HUES64 (cell line): ENCODE data around the gene PDE11A.

Experiments
- H3K27ac ChIP-seq: 2 replicates; pipeline ENCODE4 v1.7.0; 2013; ENCODE audit warnings: low read depth, low read length, inconsistent platforms
- H3K27me3 ChIP-seq: 2 replicates; pipeline ENCODE4 v1.6.1; 2013; ENCODE audit warnings: mild to moderate bottlenecking, low read length; ENCODE audit not compliant: insufficient read depth
- H3K36me3 ChIP-seq: 2 replicates; pipeline ENCODE4 v1.6.1; 2013; ENCODE audit warnings: mild to moderate bottlenecking, low read length; ENCODE audit not compliant: insufficient read depth
- H3K4me1 ChIP-seq: 2 replicates; pipeline ENCODE4 v1.6.1; 2013; ENCODE audit warnings: mild to moderate bottlenecking, low read length, moderate library complexity; ENCODE audit not compliant: insufficient read depth
- H3K4me3 ChIP-seq: 2 replicates; pipeline ENCODE4 v1.5.1; 2013; ENCODE audit warnings: mild to moderate bottlenecking, low read length, moderate library complexity
- H3K9ac ChIP-seq: 2 replicates; pipeline ENCODE4 v1.6.1; 2013; ENCODE audit warnings: mild to moderate bottlenecking, low read depth, low read length
- H3K9me3 ChIP-seq: 2 replicates; pipeline ENCODE4 v1.6.1; 2013; ENCODE audit warnings: low read depth, low read length; ENCODE audit not compliant: insufficient read depth
- WGBS: fragments of 150-250, 120-280 bp; methylation state at CpG from one replicate; pipeline ENCODE4 v1.1.7; 2013; ENCODE audit warnings: missing lambda C conversion rate; 5-methylcytosine and 5-hydroxymethylcytosine counted together

PDE11A gene

DNA sequence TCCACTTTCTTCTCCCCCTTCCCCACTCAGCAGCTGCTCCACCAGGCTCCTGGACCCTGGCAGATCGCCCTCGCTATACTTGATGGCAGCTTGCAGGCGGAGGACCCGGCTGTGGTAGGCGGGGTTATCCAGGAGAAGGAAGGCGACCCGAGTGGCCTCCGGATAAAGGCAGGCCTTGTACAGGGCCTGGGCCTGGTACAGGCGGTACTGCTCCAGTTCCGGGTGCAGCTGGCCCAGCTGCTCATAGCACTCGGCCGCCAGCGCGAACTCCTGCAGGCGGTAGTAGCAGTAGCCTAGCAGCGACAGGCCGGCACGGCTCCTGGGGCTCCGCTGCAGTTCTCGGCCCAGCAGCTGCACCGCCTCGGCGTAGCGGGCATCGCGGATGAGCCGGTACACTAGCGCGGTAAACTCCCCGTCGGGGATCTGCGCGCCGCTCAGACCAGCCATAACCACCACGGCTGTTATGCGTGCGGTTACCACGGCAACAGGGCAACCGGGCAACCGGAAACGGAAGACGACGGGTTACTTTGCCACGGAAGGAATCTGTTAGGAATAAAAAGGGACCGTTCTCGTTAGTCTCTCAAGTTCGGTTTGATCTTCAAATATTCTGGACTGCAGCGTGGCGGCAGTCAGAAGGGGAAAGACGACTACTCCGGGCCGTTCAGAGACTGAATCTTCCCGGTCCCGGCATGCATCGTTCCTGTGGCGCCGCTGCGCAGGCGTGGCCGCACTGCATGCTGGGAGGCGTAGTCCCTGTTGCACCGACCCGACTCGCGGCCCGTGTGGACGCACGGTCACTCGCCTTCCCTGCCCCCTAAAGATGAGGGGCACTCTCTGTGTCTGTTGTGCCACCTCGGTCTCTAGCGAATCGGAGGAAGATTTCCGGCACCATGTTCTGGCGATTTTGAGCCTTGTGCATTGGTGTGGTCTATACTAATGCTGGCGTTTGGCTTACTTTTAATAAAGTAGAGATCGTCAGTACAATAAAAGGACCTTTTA lies 454.0 kb downstream of the PDE11A start:
- no peaks in the 10 kb centered on the region for H3K27me3 ChIP-seq
- H3K4me1 ChIP-seq: peaks cover 4% of the 10 kb centered on the region; the same call in 1 of the 2 replicates
- peak overlapping the region; percentile 97 for H3K27ac ChIP-seq
- peak overlapping the region; percentile 98 for H3K9ac ChIP-seq
- no peaks in the 10 kb centered on the region for H3K9me3 ChIP-seq
- WGBS: 4% methylated on average over 76 of the region's 76 CpGs
- H3K4me3 ChIP-seq: peak overlapping the region; percentile 98
- no peaks in the 10 kb centered on the region for H3K36me3 ChIP-seq

DNA sequence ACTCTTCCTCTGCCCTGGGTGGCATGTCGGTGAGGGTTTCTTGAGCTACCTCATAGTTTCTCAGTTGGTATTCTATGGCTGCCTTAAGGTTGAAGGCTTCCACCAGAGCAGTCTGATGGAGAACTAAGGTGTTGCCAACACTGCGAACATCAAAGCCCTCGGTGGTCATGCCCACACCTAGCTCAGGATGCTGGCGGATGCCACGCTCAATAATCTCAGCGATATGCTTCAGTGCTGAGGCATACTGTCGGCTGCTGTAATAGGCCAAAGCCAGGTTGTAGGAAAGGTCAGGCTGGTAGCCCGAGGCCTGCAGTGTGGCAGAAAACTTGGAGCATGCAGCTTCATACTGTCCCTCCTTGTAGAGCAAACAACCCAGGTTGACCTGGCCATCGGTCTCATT lies 454.7 kb downstream of the PDE11A start:
- Histone ChIP-seq H3K4me1 (peaks cover 5% of the 10 kb centered on the region; the same call in 1 of the 2 replicates), H3K27ac (no peak overlapping the region), H3K4me3 (peak overlapping the region; percentile 98), H3K9me3 (no peaks in the 10 kb centered on the region), H3K27me3 (no peaks in the 10 kb centered on the region), H3K36me3 (no peaks in the 10 kb centered on the region), H3K9ac (peak overlapping the region; percentile 98)
- WGBS: 87% methylated on average over 9 of the region's 9 CpGs

GRCh38 chr2:177616731-177617130 lies 455.8 kb downstream of the PDE11A start:
- Histone ChIP-seq H3K36me3 (no peaks in the 10 kb centered on the region), H3K4me1 (peaks cover 8% of the 10 kb centered on the region)
- WGBS: 91% methylated on average over 3 of the region's 3 CpGs

DNA sequence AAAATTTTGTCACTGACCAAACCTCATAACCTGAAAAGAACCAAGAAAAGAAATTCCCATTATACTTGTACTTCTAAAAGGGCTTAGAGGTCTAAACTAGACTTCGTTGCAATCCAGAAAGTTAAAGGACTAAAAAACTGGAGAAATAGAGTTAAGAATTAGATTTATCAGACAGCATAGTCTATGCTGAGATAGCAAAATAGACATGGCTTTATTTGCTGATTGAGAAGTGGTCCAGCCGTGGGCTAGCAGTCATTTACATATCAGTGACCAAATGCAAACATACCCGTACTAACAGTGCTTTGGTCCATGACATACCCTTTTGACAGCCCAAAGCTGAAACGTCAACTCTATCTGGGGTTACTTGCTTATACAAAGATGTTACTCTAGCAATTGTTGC lies 456.5 kb downstream of the PDE11A start:
- H3K27me3 ChIP-seq: no peaks in the 10 kb centered on the region
- no peak overlapping the region for H3K4me3 ChIP-seq
- peaks cover 13% of the 10 kb centered on the region for H3K4me1 ChIP-seq
- no peak overlapping the region for H3K27ac ChIP-seq
- H3K36me3 ChIP-seq: no peaks in the 10 kb centered on the region
- WGBS: 79% methylated on average over 4 of the region's 4 CpGs
- H3K9me3 ChIP-seq: no peaks in the 10 kb centered on the region
- H3K9ac ChIP-seq: no peak overlapping the region

More at GRCh38 chr2:177616731-177617130, 455.8 kb downstream of the PDE11A start:
- Histone ChIP-seq H3K27me3 (no peaks in the 10 kb centered on the region), H3K27ac (no peak overlapping the region), H3K4me3 (no peak overlapping the region), H3K9ac (no peak overlapping the region), H3K9me3 (no peaks in the 10 kb centered on the region)

- WGBS: 88% methylated on average over 4 of the region's 4 CpGs
- Histone ChIP-seq H3K9ac (no peak overlapping the region), H3K4me1 (peaks cover 19% of the 10 kb centered on the region), H3K27me3 (no peaks in the 10 kb centered on the region), H3K4me3 (no peak overlapping the region), H3K27ac (no peak overlapping the region), H3K36me3 (no peaks in the 10 kb centered on the region), H3K9me3 (no peaks in the 10 kb centered on the region)
Observed at GRCh38 chr2:177612659-177613058, 459.9 kb downstream of the PDE11A start.

DNA sequence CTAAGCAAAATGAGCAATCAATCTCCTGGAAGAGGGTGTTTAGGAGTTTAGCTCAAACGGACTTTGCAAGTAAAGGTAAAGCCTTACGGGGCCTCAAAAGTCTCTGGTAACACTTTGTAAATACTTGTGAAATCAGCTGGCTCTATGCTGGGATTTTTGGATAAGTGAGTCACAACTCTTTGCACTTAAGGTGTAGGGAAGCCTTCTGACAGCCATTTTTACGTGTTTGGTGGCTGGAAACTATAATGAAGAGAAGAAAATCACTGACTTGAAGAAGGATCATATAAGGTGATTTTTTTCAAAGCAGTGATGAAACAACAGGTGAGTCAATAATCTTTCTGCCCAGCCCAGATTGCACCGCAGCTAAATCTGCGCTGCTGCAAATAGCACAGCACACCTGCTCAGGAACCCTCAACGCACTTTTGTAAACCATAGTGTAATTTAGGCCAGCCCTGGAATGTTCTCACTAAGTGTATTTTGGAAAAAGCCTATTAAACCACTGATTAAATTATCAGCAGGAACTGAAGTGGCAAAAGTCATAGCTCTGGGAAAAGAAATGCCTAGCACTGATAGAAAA lies 461.2 kb downstream of the PDE11A start:
- Histone ChIP-seq H3K9ac (no peak overlapping the region), H3K27ac (no peak overlapping the region)

GRCh38 chr2:177610813-177611212 lies 461.8 kb downstream of the PDE11A start:
- Histone ChIP-seq H3K36me3 (no peaks in the 10 kb centered on the region), H3K27me3 (no peaks in the 10 kb centered on the region), H3K4me3 (no peak overlapping the region), H3K9me3 (no peaks in the 10 kb centered on the region), H3K9ac (no peak overlapping the region), H3K4me1 (peaks cover 19% of the 10 kb centered on the region), H3K27ac (no peak overlapping the region)
- WGBS: 100% methylated on average over 1 of the region's 1 CpG

More for the DNA sequence above, 461.2 kb downstream of the PDE11A start:
- Histone ChIP-seq H3K4me1 (peaks cover 19% of the 10 kb centered on the region), H3K4me3 (no peak overlapping the region), H3K36me3 (no peaks in the 10 kb centered on the region), H3K27me3 (no peaks in the 10 kb centered on the region), H3K9me3 (no peaks in the 10 kb centered on the region)
- WGBS: 80% methylated on average over 6 of the region's 6 CpGs

GRCh38 chr2:177606636-177607035 lies 465.9 kb downstream of the PDE11A start:
- Histone ChIP-seq H3K27me3 (no peaks in the 10 kb centered on the region), H3K9me3 (no peaks in the 10 kb centered on the region), H3K9ac (no peak overlapping the region), H3K27ac (no peak overlapping the region), H3K4me3 (no peak overlapping the region), H3K36me3 (no peaks in the 10 kb centered on the region), H3K4me1 (peaks cover 11% of the 10 kb centered on the region)
- 63% methylated on average over 7 of the region's 7 CpGs for WGBS

GRCh38 chr2:177604271-177605065 lies 468.1 kb downstream of the PDE11A start:
- 59% methylated on average over 3 of the region's 3 CpGs for WGBS
- no peaks in the 10 kb centered on the region for H3K27me3 ChIP-seq
- no peaks in the 10 kb centered on the region for H3K9me3 ChIP-seq
- no peak overlapping the region for H3K4me3 ChIP-seq
- H3K9ac ChIP-seq: no peak overlapping the region
- H3K36me3 ChIP-seq: no peaks in the 10 kb centered on the region
- no peaks in the 10 kb centered on the region for H3K4me1 ChIP-seq
- H3K27ac ChIP-seq: no peak overlapping the region

DNA sequence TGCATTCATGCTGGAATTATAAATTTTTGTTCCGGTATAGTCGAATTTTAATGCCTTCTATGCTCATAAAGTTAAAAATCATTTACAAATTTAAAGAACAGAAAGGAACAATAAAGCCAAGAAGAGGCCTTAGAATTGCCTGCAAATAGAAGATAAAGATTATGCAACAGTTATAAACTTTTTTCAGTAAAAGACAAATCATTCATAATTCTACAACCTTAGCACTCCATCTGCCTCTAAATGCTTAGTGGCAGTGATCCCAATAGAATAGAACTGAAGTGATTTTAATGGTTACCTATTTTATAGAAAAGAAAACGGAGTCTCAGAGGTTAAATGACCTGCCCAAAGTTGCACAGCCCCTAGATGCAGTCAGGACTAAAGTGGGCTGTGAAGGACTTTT lies 468.8 kb downstream of the PDE11A start:
- Histone ChIP-seq H3K27ac (no peak overlapping the region), H3K4me3 (no peak overlapping the region), H3K27me3 (no peaks in the 10 kb centered on the region), H3K36me3 (no peaks in the 10 kb centered on the region), H3K9ac (no peak overlapping the region), H3K9me3 (no peaks in the 10 kb centered on the region), H3K4me1 (no peaks in the 10 kb centered on the region; the same call in 1 of the 2 replicates)
- 94% methylated on average over 3 of the region's 3 CpGs for WGBS

- H3K4me3 ChIP-seq: no peak overlapping the region
- no peaks in the 10 kb centered on the region for H3K9me3 ChIP-seq
- no peak overlapping the region for H3K27ac ChIP-seq
- WGBS: 91% methylated on average over 5 of the region's 5 CpGs
- no peaks in the 10 kb centered on the region for H3K27me3 ChIP-seq
- H3K36me3 ChIP-seq: no peaks in the 10 kb centered on the region
- H3K9ac ChIP-seq: no peak overlapping the region
- peaks cover 4% of the 10 kb centered on the region; the same call in 1 of the 2 replicates for H3K4me1 ChIP-seq
Observed at GRCh38 chr2:177603181-177603580, 469.4 kb downstream of the PDE11A start.
